GM23338 (cell line): ENCODE measurements around the gene TGFBR3. TPM values are rescaled to one million over a fixed set of nuclear protein-coding genes. Genes with fewer than 3 reads are reported as not detected.

Source experiments
- ATAC-seq: fragments of 200-7000 bp; cut with Tn5 transposase; 3 replicates; pipeline ENCODE4 v1.9.1; 2020
- DNase-seq: peaks from one replicate; pipeline ENCODE4 v3.0.0-alpha.2; 2015; ENCODE audit warnings: low spot score
- H2AFZ ChIP-seq: fragments of 200-600 bp; sonication (generic); 2 replicates; pipeline ENCODE4 v1.8.0; 2016; ENCODE audit warnings: antibody characterized with exemption, mild to moderate bottlenecking, moderate library complexity
- H3F3A ChIP-seq: fragments of 200-600 bp; sonication (generic); replicated peaks from 2 replicates; pipeline ENCODE4 v1.8.0; 2017; ENCODE audit warnings: antibody characterized with exemption, mixed run types, low read depth
- H3K27ac ChIP-seq: fragments of 200-600 bp; sonication (generic); 2 replicates; pipeline ENCODE4 v1.6.1; 2016; ENCODE audit warnings: low read depth
- H3K27me3 ChIP-seq: fragments of 200-600 bp; sonication (generic); 2 replicates; pipeline ENCODE4 v1.8.0; 2016; ENCODE audit warnings: mild to moderate bottlenecking, mixed run types, moderate library complexity; ENCODE audit not compliant: insufficient read depth
- H3K36me3 ChIP-seq: fragments of 200-600 bp; sonication (generic); 2 replicates; pipeline ENCODE4 v1.8.0; 2016; ENCODE audit warnings: mild to moderate bottlenecking; ENCODE audit not compliant: insufficient read depth
- H3K4me1 ChIP-seq: fragments of 200-600 bp; sonication (generic); 2 replicates; pipeline ENCODE4 v1.8.0; 2016; ENCODE audit warnings: mild to moderate bottlenecking, moderate library complexity; ENCODE audit not compliant: insufficient read depth
- H3K4me2 ChIP-seq: fragments of 200-600 bp; sonication (generic); 2 replicates; pipeline ENCODE4 v1.7.1; 2017; ENCODE audit warnings: mixed run types
- H3K4me3 ChIP-seq: fragments of 200-600 bp; sonication (generic); 2 replicates; pipeline ENCODE4 v1.6.1; 2016; ENCODE audit warnings: mixed run types
- H3K79me2 ChIP-seq: fragments of 200-600 bp; sonication (generic); replicated peaks from 2 replicates; pipeline ENCODE4 v1.8.0; 2017; ENCODE audit warnings: mild to moderate bottlenecking; ENCODE audit not compliant: insufficient read depth
- H3K9me2 ChIP-seq: fragments of 200-600 bp; sonication (generic); 2 replicates; pipeline ENCODE4 v1.8.0; 2017; ENCODE audit not compliant: insufficient read depth
- H4K20me1 ChIP-seq: fragments of 200-600 bp; sonication (generic); replicated peaks from 2 replicates; pipeline ENCODE4 v1.8.0; 2017; ENCODE audit warnings: mild to moderate bottlenecking; ENCODE audit not compliant: insufficient read depth
- H3K27ac Mint-ChIP-seq: 2 replicates; pipeline ENCODE4 v1.8.0; 2020; ENCODE audit warnings: inconsistent platforms, mild to moderate bottlenecking, moderate library complexity, mixed read lengths
- H3K27me3 Mint-ChIP-seq: 3 replicates; pipeline ENCODE4 v1.8.0; 2022; ENCODE audit warnings: low read depth, mild to moderate bottlenecking, moderate library complexity, mixed read lengths, inconsistent platforms; ENCODE audit not compliant: insufficient read depth, poor library complexity
- H3K36me3 Mint-ChIP-seq: 3 replicates; pipeline ENCODE4 v1.8.0; 2021; ENCODE audit warnings: low read depth, mild to moderate bottlenecking, inconsistent platforms, moderate library complexity, mixed read lengths
- H3K4me1 Mint-ChIP-seq: 3 replicates; pipeline ENCODE4 v1.8.0; 2020; ENCODE audit warnings: mild to moderate bottlenecking, inconsistent platforms, mixed read lengths
- H3K4me3 Mint-ChIP-seq: 3 replicates; pipeline ENCODE4 v1.8.0; 2021; ENCODE audit warnings: moderate library complexity, mild to moderate bottlenecking, inconsistent platforms, mixed read lengths
- H3K9me3 Mint-ChIP-seq: 3 replicates; pipeline ENCODE4 v1.8.0; 2020; ENCODE audit warnings: moderate library complexity, mild to moderate bottlenecking, inconsistent platforms, mixed read lengths
- CREB1 ChIP-seq: fragments of 250-450 bp; sonication (Bioruptor Pico); IDR thresholded peaks from 2 replicates; pipeline ENCODE4 v1.5.0; 2020; ENCODE audit warnings: low read depth, mild to moderate bottlenecking, moderate library complexity
- EZH2 ChIP-seq: fragments of 200-600 bp; sonication (generic); IDR thresholded peaks from one replicate; pipeline ENCODE4 v1.8.0; 2017; ENCODE audit warnings: antibody characterized with exemption, mild to moderate bottlenecking, low read depth; ENCODE audit not compliant: unreplicated experiment
- EZH2phosphoT487 ChIP-seq: fragments of 200-600 bp; sonication (generic); IDR thresholded peaks from one replicate; pipeline ENCODE4 v1.8.1; 2018; ENCODE audit warnings: antibody characterized with exemption; ENCODE audit not compliant: unreplicated experiment
- JUNB ChIP-seq: IDR thresholded peaks from one replicate; pipeline ENCODE4 v1.6.1; 2016; ENCODE audit warnings: antibody characterized with exemption; ENCODE audit not compliant: unreplicated experiment
- NANOG ChIP-seq: IDR thresholded peaks from 2 replicates; pipeline ENCODE4 v1.6.1; 2016; ENCODE audit warnings: antibody characterized with exemption, borderline replicate concordance
- POLR2AphosphoS5 ChIP-seq: IDR thresholded peaks from 2 replicates; pipeline ENCODE4 v1.6.1; 2016; ENCODE audit warnings: antibody characterized with exemption, low read depth
- STAT1 ChIP-seq: IDR thresholded peaks from one replicate; pipeline ENCODE4 v1.6.1; 2016; ENCODE audit warnings: antibody characterized with exemption; ENCODE audit not compliant: unreplicated experiment
- ZNF114 ChIP-seq: fragments of 250-450 bp; sonication (Bioruptor Pico); IDR thresholded peaks from 2 replicates; pipeline ENCODE4 v1.5.0; 2020; ENCODE audit warnings: mild to moderate bottlenecking, moderate library complexity
- polyA plus RNA-seq: library from polyadenylated mRNA; unstranded; fragments of >200 nt; fragmentation: Nextera tagmentation; extraction: Ambion mirVana; gene quantifications from 2 replicates; pipeline ENCODE4 v1.2.1, GENCODE V29; 2016
- total RNA-seq: library from RNA; depleted of rRNA; stranded (reverse); fragments of >200 nt; shearing (Covaris generic); gene quantifications from 2 replicates; pipeline ENCODE4 v1.2.3, GENCODE V29; 2014
- TF ChIP-seq, protein P1 (sequence below): fragments of 250-450 bp; sonication (Bioruptor Pico); IDR thresholded peaks from 2 replicates; pipeline ENCODE4 v1.5.0; 2020; ENCODE audit warnings: mild to moderate bottlenecking, moderate library complexity
- TF ChIP-seq, protein P2 (sequence below): IDR thresholded peaks from one replicate; pipeline ENCODE4 v1.6.1; 2018; ENCODE audit warnings: antibody characterized with exemption; ENCODE audit not compliant: unreplicated experiment
- TF ChIP-seq, protein P3 (sequence below), 2 experiments: fragments of 200-600 bp in 1 of 2; sonication (generic) in 1 of 2; conservative IDR thresholded peaks; 2 replicates each; pipeline versions ENCODE4 v1.5.1 to v1.6.1; 2016 to 2017; ENCODE audit warnings: antibody characterized with exemption in 2 of 2, low read depth in 2 of 2, mild to moderate bottlenecking in 2 of 2, moderate library complexity in 1 of 2

The TGFBR3 gene
- total and polyA plus RNA-seq, 2 experiments from 2014 or later, result 1.7 to 2.9 TPM

DNA sequence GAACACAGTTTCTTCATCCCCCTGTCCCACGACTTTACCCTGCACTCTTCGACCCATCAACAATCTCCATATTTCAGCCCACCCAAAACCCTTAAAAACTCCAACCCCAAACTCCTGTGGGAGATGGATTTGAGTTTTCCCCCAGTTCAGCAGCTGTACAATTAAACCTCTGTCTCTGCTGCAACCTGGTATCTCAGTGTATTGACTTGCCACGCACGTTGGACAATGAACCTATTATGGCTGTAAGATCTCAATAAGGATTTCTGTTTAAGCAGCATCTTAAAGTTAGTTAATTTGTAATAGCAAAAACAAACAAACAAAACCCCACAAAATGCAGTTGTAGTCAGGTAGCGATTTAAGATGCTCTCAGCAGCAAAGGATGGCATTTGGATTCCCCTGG, 119.1 kb downstream of the TGFBR3 start:
- H3K27ac Mint-ChIP-seq, result no peak overlapping the region
- H3K27me3 ChIP-seq, result no peaks in the 10 kb centered on the region
- H3K9me2 ChIP-seq, result no peaks in the 10 kb centered on the region
- no peak for TF ChIP-seq JUNB
- TF ChIP-seq STAT1, result no peak
- TF ChIP-seq EZH2, result no peak
- no peak for TF ChIP-seq ZNF114 (CRISPR knock-in tag)
- TF ChIP-seq NANOG, result no peak
- DNase-seq, result no peak
- no peak overlapping the region for H3K27ac ChIP-seq
- no peak overlapping the region for H3K4me2 ChIP-seq
- no peaks in the 10 kb centered on the region for H3K79me2 ChIP-seq
- no peaks in the 10 kb centered on the region for H3K9me3 Mint-ChIP-seq
- no peaks in the 10 kb centered on the region for H3K36me3 ChIP-seq
- no peaks in the 10 kb centered on the region for H3K36me3 Mint-ChIP-seq
- H3K4me1 ChIP-seq, result no peaks in the 10 kb centered on the region
- H4K20me1 ChIP-seq, result no peaks in the 10 kb centered on the region
- H3F3A ChIP-seq, result no peaks in the 10 kb centered on the region
- no peak for ATAC-seq
- no peak overlapping the region for H3K4me3 Mint-ChIP-seq
- peaks cover 20% of the 10 kb centered on the region for H3K4me1 Mint-ChIP-seq
- peaks cover 6% of the 10 kb centered on the region for H3K27me3 Mint-ChIP-seq
- no peak overlapping the region for H2AFZ ChIP-seq
- no peak overlapping the region for H3K4me3 ChIP-seq

DNA sequence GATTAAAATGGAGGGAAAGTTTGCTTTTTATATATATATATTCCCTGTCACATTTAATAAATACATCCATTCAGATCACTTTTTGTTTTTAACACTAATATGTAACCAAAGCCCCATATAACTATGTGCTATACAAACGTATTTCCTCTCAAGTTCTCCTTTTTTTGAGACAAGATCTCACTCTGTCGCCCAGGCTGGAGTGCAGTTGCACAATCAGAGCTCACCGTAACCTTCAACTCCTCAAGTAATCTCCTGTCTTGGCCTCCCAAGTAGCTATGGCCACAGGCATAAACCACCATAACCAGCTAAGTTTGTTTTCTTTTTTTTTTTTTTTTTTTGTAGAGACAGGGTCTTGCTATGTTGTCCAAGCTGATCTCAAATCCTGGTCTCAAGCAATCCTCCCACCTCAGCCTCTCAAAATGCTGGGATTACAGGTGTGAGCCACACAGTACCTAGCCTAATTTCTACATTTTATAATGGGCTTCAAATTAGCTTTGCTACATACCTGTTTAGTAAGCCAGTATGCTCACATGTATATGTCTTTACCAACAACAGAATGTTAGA, 120.0 kb downstream of the TGFBR3 start:
- peaks cover 24% of the 10 kb centered on the region for H3K4me1 Mint-ChIP-seq
- ATAC-seq (no peak), DNase-seq (no peak)
- H3F3A ChIP-seq, result no peaks in the 10 kb centered on the region
- no peaks in the 10 kb centered on the region for H3K27me3 ChIP-seq
- H2AFZ ChIP-seq, result no peak overlapping the region
- peaks cover 6% of the 10 kb centered on the region for H3K27me3 Mint-ChIP-seq
- H3K36me3 ChIP-seq, result no peaks in the 10 kb centered on the region
- no peaks in the 10 kb centered on the region for H3K9me3 Mint-ChIP-seq
- H3K79me2 ChIP-seq, result no peaks in the 10 kb centered on the region
- no peak overlapping the region for H3K4me2 ChIP-seq
- no peaks in the 10 kb centered on the region for H3K9me2 ChIP-seq
- H3K4me3 ChIP-seq, result no peak overlapping the region
- H4K20me1 ChIP-seq, result no peaks in the 10 kb centered on the region
- no peaks in the 10 kb centered on the region for H3K4me1 ChIP-seq
- no peak overlapping the region for H3K27ac ChIP-seq
- H3K4me3 Mint-ChIP-seq, result no peak overlapping the region
- no peaks in the 10 kb centered on the region for H3K36me3 Mint-ChIP-seq
- no peak overlapping the region for H3K27ac Mint-ChIP-seq
- no peak for TF ChIP-seq ZNF114 (CRISPR knock-in tag)
- TF ChIP-seq EZH2phosphoT487, result no peak
- no peak for TF ChIP-seq EZH2
- no peak for TF ChIP-seq JUNB
- no peak for TF ChIP-seq CREB1 (CRISPR knock-in tag)
- TF ChIP-seq NANOG, result no peak
- no peak for TF ChIP-seq POLR2AphosphoS5
- TF ChIP-seq, protein P1, sequence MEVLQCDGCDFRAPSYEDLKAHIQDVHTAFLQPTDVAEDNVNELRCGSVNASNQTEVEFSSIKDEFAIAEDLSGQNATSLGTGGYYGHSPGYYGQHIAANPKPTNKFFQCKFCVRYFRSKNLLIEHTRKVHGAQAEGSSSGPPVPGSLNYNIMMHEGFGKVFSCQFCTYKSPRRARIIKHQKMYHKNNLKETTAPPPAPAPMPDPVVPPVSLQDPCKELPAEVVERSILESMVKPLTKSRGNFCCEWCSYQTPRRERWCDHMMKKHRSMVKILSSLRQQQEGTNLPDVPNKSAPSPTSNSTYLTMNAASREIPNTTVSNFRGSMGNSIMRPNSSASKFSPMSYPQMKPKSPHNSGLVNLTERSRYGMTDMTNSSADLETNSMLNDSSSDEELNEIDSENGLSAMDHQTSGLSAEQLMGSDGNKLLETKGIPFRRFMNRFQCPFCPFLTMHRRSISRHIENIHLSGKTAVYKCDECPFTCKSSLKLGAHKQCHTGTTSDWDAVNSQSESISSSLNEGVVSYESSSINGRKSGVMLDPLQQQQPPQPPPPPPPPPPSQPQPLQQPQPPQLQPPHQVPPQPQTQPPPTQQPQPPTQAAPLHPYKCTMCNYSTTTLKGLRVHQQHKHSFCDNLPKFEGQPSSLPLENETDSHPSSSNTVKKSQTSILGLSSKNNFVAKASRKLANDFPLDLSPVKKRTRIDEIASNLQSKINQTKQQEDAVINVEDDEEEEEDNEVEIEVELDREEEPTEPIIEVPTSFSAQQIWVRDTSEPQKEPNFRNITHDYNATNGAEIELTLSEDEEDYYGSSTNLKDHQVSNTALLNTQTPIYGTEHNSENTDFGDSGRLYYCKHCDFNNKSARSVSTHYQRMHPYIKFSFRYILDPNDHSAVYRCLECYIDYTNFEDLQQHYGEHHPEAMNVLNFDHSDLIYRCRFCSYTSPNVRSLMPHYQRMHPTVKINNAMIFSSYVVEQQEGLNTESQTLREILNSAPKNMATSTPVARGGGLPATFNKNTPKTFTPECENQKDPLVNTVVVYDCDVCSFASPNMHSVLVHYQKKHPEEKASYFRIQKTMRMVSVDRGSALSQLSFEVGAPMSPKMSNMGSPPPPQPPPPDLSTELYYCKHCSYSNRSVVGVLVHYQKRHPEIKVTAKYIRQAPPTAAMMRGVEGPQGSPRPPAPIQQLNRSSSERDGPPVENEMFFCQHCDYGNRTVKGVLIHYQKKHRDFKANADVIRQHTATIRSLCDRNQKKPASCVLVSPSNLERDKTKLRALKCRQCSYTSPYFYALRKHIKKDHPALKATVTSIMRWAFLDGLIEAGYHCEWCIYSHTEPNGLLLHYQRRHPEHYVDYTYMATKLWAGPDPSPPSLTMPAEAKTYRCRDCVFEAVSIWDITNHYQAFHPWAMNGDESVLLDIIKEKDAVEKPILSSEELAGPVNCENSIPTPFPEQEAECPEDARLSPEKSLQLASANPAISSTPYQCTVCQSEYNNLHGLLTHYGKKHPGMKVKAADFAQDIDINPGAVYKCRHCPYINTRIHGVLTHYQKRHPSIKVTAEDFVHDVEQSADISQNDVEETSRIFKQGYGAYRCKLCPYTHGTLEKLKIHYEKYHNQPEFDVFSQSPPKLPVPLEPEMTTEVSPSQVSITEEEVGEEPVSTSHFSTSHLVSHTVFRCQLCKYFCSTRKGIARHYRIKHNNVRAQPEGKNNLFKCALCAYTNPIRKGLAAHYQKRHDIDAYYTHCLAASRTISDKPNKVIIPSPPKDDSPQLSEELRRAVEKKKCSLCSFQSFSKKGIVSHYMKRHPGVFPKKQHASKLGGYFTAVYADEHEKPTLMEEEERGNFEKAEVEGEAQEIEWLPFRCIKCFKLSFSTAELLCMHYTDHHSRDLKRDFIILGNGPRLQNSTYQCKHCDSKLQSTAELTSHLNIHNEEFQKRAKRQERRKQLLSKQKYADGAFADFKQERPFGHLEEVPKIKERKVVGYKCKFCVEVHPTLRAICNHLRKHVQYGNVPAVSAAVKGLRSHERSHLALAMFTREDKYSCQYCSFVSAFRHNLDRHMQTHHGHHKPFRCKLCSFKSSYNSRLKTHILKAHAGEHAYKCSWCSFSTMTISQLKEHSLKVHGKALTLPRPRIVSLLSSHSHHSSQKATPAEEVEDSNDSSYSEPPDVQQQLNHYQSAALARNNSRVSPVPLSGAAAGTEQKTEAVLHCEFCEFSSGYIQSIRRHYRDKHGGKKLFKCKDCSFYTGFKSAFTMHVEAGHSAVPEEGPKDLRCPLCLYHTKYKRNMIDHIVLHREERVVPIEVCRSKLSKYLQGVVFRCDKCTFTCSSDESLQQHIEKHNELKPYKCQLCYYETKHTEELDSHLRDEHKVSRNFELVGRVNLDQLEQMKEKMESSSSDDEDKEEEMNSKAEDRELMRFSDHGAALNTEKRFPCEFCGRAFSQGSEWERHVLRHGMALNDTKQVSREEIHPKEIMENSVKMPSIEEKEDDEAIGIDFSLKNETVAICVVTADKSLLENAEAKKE (CRISPR knock-in tag), result no peak
- TF ChIP-seq, protein P2, sequence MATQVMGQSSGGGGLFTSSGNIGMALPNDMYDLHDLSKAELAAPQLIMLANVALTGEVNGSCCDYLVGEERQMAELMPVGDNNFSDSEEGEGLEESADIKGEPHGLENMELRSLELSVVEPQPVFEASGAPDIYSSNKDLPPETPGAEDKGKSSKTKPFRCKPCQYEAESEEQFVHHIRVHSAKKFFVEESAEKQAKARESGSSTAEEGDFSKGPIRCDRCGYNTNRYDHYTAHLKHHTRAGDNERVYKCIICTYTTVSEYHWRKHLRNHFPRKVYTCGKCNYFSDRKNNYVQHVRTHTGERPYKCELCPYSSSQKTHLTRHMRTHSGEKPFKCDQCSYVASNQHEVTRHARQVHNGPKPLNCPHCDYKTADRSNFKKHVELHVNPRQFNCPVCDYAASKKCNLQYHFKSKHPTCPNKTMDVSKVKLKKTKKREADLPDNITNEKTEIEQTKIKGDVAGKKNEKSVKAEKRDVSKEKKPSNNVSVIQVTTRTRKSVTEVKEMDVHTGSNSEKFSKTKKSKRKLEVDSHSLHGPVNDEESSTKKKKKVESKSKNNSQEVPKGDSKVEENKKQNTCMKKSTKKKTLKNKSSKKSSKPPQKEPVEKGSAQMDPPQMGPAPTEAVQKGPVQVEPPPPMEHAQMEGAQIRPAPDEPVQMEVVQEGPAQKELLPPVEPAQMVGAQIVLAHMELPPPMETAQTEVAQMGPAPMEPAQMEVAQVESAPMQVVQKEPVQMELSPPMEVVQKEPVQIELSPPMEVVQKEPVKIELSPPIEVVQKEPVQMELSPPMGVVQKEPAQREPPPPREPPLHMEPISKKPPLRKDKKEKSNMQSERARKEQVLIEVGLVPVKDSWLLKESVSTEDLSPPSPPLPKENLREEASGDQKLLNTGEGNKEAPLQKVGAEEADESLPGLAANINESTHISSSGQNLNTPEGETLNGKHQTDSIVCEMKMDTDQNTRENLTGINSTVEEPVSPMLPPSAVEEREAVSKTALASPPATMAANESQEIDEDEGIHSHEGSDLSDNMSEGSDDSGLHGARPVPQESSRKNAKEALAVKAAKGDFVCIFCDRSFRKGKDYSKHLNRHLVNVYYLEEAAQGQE, result no peak
- TF ChIP-seq, protein P3, sequence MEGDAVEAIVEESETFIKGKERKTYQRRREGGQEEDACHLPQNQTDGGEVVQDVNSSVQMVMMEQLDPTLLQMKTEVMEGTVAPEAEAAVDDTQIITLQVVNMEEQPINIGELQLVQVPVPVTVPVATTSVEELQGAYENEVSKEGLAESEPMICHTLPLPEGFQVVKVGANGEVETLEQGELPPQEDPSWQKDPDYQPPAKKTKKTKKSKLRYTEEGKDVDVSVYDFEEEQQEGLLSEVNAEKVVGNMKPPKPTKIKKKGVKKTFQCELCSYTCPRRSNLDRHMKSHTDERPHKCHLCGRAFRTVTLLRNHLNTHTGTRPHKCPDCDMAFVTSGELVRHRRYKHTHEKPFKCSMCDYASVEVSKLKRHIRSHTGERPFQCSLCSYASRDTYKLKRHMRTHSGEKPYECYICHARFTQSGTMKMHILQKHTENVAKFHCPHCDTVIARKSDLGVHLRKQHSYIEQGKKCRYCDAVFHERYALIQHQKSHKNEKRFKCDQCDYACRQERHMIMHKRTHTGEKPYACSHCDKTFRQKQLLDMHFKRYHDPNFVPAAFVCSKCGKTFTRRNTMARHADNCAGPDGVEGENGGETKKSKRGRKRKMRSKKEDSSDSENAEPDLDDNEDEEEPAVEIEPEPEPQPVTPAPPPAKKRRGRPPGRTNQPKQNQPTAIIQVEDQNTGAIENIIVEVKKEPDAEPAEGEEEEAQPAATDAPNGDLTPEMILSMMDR (conservative IDR thresholded peaks at IDR 0.05; ENCODE audit: low read depth in 2 of 2), result no peak
